ENCODE results near the gene CHST2.

DNA sequence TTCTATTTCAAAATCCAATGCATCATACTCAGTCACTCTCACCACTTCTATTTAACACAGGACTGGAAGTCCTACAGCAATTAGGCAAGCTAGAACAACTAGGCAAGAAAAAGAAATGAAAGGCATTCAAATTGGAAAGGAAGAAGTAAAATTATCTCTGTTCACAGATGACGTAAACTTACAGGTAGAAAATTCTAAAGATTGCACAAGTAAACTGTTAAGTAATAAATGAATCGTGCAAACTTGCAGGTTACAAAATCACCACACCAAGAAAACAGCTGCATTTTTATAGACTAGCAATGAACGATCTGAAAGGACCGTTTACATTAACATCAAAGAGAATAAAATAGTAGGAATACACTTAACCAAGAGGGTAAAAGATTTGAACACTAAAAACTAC, 36.2 kb downstream of the CHST2 start:
- no peak for TF ChIP-seq POLR2AphosphoS5 (IDR thresholded peaks at IDR 0.05; ENCODE audit: borderline replicate concordance, low read depth, low read length)
- TF ChIP-seq EZH2 (IDR thresholded peaks at IDR 0.05) = no peak
- TF ChIP-seq FOXP2 (optimal IDR thresholded peaks at IDR 0.05; ENCODE audit: control extremely low read depth, extremely low read length, insufficient read depth) = no peak

Measured in SK-N-MC (cell line).